Adipocyte (in vitro differentiated cells): ENCODE measurements around the gene CLUH.
"Not testable (repeated sequence)": the region's sequence is repeated elsewhere in the genome, so short reads cannot be mapped to it uniquely, and the experiment has no call there.

Experiments
- DNase-seq: peaks from one replicate; pipeline ENCODE4 v3.0.0-alpha.2; 2015; ENCODE audit warnings: low read depth
- H3K27me3 ChIP-seq: replicated peaks from 2 replicates; pipeline ENCODE4 v1.7.0; 2013; ENCODE audit warnings: mild to moderate bottlenecking, low read length, moderate library complexity; ENCODE audit not compliant: control insufficient read depth, insufficient read depth
- H3K36me3 ChIP-seq: 2 replicates; pipeline ENCODE4 v1.7.0; 2013; ENCODE audit warnings: low read length, mild to moderate bottlenecking, moderate library complexity; ENCODE audit not compliant: control insufficient read depth, insufficient read depth, severe bottlenecking
- H3K4me1 ChIP-seq: 2 replicates; pipeline ENCODE4 v1.7.0; 2013; ENCODE audit warnings: mild to moderate bottlenecking, low read length, moderate library complexity; ENCODE audit not compliant: control insufficient read depth, insufficient read depth
- H3K4me3 ChIP-seq: 2 replicates; pipeline ENCODE4 v1.7.0; 2013; ENCODE audit warnings: mild to moderate bottlenecking, low read length, moderate library complexity
- H3K9ac ChIP-seq: 2 replicates; pipeline ENCODE4 v1.7.0; 2013; ENCODE audit warnings: mild to moderate bottlenecking, low read length, moderate library complexity
- H3K9me3 ChIP-seq: 2 replicates; pipeline ENCODE4 v1.7.0; 2013; ENCODE audit warnings: mild to moderate bottlenecking, low read length, moderate library complexity; ENCODE audit not compliant: control insufficient read depth

Gene CLUH

DNA sequence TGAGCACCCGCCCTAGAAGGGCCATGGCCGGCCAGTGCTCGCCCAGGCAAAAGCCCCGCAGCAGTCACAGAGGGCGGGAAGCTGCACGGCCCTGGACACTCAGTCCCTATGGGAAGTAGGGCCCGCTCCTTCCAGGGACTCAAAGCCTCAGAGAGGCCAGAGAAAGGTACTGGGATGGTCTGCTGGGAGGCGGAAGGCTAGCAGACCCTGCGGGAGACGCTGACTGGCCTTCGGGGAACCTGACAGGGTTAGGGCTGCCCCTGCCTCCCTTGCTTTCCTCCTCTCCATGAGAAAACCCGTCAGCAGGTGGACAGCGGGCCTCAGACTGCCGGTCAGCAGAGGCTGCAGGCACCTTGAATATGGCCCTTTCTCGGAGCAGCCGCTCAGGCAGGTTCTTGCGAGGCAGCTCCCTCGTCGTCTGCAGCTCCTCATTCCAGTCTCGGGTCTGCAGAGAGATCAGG is 11.5 kb downstream of the CLUH start:
- Histone ChIP-seq H3K9me3 (no peaks in the 10 kb centered on the region), H3K4me1 (no peaks in the 10 kb centered on the region), H3K4me3 (no peak overlapping the region), H3K36me3 (peaks cover 84% of the 10 kb centered on the region), H3K27me3 (no peaks in the 10 kb centered on the region), H3K9ac (no peak overlapping the region)
- no peak for DNase-seq

GRCh38 chr17:2699216-2699805 is 12.3 kb downstream of the CLUH start:
- H3K4me1 ChIP-seq, H3K9me3 ChIP-seq, DNase-seq, H3K27me3 ChIP-seq, H3K4me3 ChIP-seq, H3K9ac ChIP-seq: not testable (repeated sequence)
- H3K36me3 ChIP-seq = peaks cover 85% of the 10 kb centered on the region

DNA sequence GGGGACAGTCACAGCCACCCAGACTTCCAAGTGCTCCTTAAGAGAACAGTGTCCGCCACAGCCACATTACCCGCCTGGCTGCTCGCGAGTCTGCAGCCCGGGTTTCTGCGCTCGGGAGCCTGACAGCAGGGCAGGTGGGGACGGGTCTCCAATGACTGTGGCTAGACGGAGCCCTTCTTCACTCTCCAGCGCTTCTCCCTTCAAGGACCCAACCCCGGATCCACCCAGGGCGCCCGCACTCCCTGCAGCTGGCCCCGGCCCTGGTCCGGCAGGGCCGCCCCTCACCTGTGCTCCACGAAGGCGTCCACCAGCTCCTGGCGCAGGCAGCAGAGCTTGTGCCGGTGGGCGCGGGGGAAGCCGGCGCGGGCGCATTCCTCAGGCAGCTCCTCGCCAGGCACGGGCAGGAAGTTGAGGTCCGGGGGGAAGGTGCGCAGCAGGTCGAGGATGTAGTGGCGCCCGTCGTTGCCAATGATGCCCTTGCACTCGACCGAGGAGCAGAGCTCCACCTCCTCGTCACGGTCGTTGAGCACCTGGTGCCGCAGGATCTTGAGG is 13.9 kb downstream of the CLUH start:
- Histone ChIP-seq H3K4me1 (no peaks in the 10 kb centered on the region), H3K4me3 (no peak overlapping the region), H3K27me3 (no peaks in the 10 kb centered on the region), H3K9ac (no peak overlapping the region), H3K36me3 (peaks cover 90% of the 10 kb centered on the region), H3K9me3 (no peaks in the 10 kb centered on the region)
- no peak for DNase-seq

DNA sequence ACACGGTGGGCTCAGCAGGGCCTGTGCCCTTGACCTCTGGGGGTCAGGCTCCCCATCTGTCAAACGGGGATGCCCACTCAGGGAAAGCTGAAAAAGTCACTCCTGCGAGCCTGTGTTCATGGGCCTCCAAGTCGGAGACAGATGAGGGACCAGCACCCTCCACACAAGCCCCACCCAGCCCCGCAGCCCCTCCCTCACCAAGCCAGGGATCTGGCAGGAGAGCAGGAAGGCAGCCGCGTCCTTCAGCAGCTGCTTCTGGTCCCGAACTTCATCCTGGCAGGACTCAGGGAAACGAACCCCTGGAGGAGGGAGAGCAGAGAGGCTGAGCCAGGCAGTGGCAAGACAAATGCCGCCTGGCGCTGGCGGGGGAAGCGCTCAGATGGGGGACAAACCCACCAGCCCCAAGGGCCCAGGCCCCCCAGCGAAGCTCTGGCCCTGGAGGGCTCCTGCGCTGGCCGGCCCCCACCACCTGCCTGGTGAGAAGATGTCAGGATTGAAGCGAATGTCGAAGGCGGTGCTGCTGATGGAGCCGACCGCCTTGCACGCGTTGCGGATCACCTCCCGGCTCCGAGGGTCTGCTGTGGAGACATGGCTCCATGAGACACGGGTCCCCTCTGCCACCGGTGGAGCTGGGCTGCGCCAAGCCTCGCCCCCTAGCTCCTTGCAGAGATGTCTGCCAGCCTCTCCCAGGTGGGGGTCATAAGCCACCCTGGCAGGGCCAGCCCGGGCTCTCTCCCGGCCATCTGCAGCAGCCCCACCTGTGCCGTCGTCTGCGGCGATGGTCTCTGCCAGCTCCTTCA is 15.4 kb downstream of the CLUH start:
- H3K4me3 ChIP-seq = no peak overlapping the region
- no peaks in the 10 kb centered on the region for H3K4me1 ChIP-seq
- no peaks in the 10 kb centered on the region for H3K27me3 ChIP-seq
- H3K9ac ChIP-seq = no peak overlapping the region
- no peak for DNase-seq
- peaks cover 86% of the 10 kb centered on the region for H3K36me3 ChIP-seq
- no peaks in the 10 kb centered on the region for H3K9me3 ChIP-seq

- DNase-seq = no peak
Measured at GRCh38 chr17:2695243-2695960, 16.2 kb downstream of the CLUH start.

DNA sequence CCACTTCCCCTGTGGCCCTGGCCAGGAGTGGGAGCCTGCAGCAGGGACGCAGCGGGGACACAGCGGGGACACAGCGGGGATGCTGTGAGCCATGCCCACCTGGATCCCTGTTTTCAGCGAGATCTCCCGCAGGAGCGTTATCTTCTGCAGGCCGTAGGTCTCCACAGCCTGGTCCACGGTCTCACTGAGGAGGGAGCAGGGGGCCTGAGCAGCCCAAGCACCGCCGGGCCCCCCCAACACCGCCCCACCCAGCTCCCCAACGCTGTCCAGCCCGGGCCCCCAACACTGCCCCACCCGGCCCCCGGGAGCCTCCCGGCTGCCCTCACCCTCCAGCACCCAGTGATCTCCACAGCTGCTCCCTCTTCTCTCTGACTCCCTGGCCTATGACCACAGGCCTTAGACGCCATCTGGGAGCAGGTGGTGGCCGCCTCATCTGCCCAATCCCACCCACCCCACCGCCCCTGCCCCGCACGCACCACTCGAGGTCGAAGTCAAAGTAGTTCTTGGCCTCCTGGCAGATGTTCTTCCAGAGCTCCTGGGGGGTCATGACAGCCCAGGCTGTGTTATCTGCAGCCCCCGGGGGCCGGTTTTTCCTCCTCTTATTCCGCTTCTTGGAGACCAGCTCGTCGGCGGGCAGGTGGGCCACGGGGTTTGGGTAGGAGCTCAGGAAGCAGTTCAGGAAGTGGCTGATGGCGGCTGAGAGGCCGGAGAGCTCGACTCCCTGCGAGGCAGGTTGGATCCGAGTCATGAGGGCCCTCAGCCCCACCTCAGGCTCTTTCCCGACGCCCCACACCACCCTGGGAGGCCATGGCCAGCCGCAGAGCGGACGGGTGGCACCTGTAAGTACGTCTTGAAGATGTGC is 17.0 kb downstream of the CLUH start:
- Histone ChIP-seq H3K4me1 (no peaks in the 10 kb centered on the region), H3K4me3 (no peak overlapping the region), H3K9me3 (no peaks in the 10 kb centered on the region), H3K9ac (no peak overlapping the region), H3K36me3 (peaks cover 85% of the 10 kb centered on the region), H3K27me3 (no peaks in the 10 kb centered on the region)
- no peak for DNase-seq

More at GRCh38 chr17:2695243-2695960, 16.2 kb downstream of the CLUH start:
- Histone ChIP-seq H3K36me3 (peaks cover 86% of the 10 kb centered on the region), H3K9me3 (no peaks in the 10 kb centered on the region), H3K27me3 (no peaks in the 10 kb centered on the region), H3K4me1 (no peaks in the 10 kb centered on the region), H3K9ac (no peak overlapping the region), H3K4me3 (no peak overlapping the region)

DNA sequence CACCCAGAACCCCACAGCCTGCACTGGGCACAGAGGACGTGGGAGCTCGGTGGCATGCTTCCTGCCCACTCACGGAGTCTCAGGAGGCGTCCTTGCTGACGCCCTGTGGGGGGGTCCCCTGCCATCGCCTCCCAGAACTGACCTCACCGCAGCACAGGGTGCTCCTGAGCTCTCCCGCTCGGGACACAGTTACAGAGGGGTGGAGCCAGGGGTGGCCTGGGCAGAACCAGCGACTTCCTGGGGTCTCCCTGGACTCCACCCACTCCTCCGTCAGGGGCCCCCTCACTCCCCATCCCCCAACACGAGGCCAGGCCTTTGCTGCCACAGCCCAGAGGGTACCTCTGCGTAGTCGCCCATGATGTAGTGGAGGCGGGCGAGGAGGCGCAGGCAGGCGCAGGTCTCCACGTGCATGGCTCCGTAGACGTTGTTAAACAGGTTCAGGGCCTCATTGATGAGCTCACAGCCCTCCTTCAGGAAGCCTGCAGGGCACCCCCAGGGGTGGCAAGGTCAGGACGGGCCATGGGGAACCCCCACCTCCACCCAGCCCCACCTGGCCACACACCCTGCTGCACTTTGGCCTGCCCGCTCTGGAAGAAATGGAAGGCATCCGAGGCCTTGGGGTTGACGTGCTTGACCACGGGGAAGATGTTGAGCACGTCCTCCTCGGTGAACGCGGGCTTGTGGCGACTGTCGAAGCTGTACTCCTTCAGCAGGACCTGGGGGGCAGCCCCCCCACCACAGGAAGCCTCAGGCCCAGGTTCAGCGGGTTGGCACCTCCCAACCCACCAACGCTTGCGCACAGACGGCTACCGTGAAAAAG is 17.8 kb downstream of the CLUH start:
- H3K4me3 ChIP-seq = no peak overlapping the region
- H3K4me1 ChIP-seq = no peaks in the 10 kb centered on the region
- no peaks in the 10 kb centered on the region for H3K27me3 ChIP-seq
- no peak for DNase-seq
- no peak overlapping the region for H3K9ac ChIP-seq
- H3K9me3 ChIP-seq = no peaks in the 10 kb centered on the region
- H3K36me3 ChIP-seq = peaks cover 84% of the 10 kb centered on the region

- no peaks in the 10 kb centered on the region for H3K9me3 ChIP-seq
- no peak overlapping the region for H3K9ac ChIP-seq
- H3K4me3 ChIP-seq = no peak overlapping the region
- H3K27me3 ChIP-seq = no peaks in the 10 kb centered on the region
- H3K4me1 ChIP-seq = peaks cover 2% of the 10 kb centered on the region
- peaks cover 75% of the 10 kb centered on the region for H3K36me3 ChIP-seq
- no peak for DNase-seq
Measured at GRCh38 chr17:2692781-2693135, 18.8 kb downstream of the CLUH start.

- no peaks in the 10 kb centered on the region for H3K27me3 ChIP-seq
- H3K9ac ChIP-seq = no peak overlapping the region
- peaks cover 7% of the 10 kb centered on the region for H3K4me1 ChIP-seq
- DNase-seq = no peak
- H3K4me3 ChIP-seq = no peak overlapping the region
- peaks cover 71% of the 10 kb centered on the region for H3K36me3 ChIP-seq
- no peaks in the 10 kb centered on the region for H3K9me3 ChIP-seq
Measured at GRCh38 chr17:2691965-2692780, 19.4 kb downstream of the CLUH start.
